HG02884 (cell line): ENCODE measurements around the gene PRR15L.

ENCODE experiments used
- ATAC-seq: cut with Tn5 transposase; IDR thresholded peaks from one replicate; pipeline ENCODE4 v1.9.1; 2021; ENCODE audit warnings: mild to moderate bottlenecking, moderate library complexity; ENCODE audit not compliant: unreplicated experiment

The PRR15L gene

DNA sequence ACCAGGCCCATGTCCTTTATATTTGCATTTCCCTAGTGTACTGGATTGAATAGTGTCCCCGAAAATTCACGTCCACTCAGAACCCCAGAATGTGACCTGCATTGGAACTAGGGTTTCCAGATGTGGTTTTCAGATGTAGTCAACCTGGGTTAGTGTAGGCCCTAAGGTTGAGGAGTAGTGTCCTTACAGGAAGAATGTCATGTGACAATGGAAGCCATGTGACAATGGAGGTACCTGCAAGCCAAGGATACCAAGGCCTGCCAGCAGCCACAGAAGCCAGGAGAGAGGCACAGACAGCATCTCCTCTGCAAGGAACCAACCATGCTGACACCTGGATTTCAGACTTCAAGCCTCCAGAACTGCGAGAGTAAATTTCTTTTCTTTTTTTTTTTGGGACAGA lies 5.2 kb upstream of the PRR15L start:
- no peak for ATAC-seq

DNA sequence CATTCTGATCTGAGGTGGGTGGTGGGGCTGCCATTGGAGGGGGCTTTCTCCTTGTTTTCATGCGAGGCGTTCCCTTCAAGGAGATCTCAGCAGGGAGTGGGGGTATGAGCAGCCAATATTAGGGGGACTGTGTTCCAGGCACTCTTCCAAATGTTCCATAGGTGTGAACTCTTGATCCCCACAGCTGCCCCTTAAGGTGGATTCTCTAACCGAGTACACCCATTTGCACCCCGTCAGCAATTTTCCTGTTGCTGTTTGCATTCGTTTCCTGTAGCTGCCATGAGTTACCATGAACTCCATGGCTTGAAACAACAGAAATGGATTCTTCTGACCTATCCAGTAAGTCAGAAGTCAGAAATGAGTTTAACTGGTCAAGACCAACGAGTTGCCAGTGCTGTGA lies 3.7 kb upstream of the PRR15L start:
- ATAC-seq, result no peak

DNA sequence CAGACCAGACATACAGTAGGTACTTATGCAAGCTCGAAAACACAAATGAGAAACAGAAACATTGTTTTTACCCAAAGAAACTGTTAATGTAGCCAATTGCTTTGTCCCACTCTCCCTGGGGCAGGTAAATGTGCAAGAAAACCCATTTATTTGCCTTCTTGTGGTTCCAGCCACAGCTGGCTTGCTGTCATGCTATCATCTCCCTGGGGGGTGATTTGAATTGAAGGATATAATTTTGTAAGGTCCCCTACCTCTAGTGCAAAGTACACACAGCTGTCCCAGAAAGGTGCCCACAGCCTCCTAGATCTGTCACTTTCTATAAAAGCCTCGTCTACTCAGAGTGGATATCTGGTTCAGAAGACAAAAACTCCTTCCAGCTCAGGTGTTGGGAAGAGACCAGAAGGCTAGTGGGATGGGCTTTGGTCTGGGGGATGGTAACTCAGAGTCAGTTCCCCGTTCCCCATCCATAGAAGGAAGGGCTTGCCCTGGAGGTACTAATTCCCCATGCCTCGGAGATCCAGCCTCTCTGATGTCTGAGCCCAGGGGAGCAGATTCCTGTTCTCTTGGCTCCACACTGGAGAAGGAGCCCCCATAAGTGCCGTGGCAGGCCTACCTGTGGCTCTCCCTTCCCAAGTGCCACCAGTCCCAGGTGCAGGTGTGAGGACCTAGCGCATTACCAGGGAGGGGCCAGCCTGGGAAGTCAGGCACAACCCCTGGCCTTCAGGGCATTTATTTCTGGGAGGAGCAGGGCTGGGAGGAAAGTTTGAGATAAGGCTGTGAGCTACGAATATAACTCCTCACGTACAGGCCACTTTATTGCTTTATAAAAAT lies 2.4 kb upstream of the PRR15L start:
- no peak for ATAC-seq

DNA sequence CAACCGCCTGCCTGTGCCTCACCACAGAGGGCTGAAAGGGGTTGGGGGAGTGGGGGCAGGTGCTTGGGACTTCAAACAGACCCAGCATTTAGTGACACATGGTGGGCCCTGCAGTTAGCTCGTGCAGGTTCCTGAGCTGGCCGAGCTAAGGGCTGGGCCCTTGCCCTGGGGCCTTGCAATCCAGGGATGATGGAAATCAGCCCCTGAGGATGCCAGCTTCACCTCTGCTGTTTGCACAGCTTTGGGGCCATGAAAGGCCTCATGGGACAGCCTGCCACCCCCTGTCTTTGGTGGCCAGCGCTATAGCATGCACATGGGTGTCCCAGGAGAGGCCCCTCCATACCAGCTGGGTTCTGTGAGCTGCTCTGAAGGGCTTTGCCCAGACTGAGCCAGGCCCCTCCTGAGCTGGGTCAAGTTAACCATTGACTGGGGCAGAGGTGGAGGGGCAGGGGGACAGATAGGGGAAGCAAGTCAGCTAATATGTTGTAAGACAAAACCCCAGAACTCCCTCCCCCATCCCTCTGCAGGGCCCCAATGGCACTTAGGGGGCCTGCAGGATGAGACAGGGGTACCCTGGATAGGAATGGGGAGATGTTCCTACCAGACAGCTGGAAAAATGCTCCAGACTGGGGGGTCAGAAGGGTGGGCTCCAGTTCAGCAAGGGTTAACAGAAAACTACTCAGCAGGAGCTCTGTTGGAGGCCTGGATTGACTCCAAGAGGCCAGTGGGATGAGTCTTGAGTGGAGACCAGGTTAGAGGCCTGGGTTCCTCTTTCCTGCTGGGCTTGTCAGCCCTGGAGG lies 692 bp downstream of the PRR15L start:
- ATAC-seq, result no peak

DNA sequence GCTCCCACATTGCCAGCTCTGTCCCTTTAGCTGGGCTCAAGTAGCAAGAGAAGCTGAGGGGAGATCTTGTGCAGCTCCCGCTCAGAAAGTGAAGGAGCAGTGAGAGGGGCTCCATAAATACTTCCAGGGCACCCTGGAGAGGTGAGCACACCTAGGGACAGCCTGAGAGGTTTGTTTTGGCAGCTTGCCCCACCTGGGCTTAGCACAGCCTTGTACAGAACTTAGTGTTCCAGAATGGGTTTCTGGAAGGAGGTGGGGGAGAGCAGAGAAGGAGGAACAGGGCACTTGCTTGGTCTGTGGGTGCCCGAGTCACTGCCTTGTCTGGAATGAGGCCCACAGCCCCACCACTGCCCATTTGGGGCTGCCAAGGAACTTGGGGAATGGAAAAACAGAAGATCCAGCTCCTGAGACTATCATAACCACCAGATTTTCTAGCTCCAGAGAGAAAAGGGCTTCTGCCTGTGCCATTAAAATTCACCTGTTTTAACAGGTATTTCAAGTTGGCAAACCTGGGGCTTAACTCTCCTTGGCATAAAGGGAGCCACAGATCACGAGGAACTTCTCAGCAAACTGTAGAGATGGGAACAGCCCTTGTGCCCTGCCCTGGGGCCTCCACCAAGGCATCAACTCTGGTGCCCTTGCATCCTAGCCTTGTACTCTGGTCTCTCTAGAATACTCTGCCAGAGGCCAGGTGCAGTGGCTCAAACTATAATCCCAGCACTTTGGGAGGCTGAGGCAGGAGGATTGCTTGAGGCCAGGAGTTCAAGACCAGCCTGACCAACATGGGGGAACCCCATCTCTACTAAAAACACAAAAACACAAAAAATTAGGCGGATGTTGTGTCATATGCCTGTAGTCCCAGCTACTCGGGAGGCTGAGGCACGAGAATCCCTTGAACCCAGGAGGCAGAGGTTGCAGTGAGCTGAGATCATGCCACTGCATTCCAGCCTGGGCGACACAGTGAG lies 1.9 kb downstream of the PRR15L start:
- no peak for ATAC-seq

DNA sequence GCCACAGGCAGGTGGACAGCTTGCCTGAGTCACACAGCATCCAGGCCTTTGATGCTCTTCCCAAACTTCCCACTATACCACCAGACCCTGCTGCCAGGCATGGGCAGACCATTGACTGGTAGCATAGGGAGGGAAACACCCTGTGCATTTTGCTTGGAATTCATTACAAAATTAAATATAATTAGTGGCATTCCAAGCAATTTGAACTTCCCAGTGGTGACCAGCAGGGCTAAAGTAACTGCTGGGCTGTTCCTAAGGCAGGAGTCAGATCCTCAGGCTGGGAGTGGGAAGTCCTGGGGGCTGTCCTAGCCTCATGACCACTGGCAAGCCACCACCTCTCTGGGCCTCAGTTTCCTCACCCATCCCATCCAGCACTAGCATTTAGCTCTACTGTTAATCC lies 3.8 kb downstream of the PRR15L start:
- no peak for ATAC-seq

DNA sequence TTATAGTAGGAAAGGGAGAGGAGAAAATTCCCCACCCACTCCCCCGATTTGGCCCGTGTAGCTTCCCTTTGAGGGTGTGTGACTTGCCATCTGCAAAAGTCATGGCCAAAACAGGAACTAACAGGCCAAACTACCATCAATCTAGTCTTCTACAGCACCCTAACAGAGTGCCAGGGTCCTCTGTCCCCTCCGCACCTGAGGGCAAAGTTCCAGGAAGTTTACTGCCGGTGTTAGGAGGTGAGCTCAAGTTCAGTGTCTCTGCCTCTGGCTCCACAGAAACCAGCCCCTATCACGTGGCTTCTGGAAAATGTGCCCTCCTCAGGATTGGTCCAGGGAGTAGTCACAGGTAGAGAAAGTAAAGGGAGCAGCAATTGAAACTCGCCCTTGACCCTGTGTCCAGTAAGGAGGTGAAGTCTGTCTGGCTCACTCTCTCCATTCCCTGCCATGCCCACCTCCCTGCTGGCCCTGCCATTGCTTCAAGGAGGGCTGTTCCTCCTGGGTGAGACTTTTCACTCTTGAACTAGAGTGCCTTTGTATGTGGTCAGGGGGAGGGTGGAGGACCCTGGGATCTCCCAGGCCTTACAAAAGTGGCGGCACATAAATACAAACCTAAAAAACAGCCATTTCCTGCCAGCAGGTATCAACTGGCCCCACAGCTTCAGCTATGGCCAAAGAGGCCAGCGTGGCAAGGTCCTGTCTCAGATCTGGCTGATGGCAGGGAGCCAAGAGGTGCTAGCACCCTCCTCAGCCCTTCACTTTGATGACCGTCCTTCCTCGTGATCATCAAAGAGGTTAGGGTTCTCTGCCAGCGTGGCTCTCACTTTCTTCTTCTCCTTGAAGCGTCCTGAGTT lies 5.3 kb downstream of the PRR15L start:
- no peak for ATAC-seq

DNA sequence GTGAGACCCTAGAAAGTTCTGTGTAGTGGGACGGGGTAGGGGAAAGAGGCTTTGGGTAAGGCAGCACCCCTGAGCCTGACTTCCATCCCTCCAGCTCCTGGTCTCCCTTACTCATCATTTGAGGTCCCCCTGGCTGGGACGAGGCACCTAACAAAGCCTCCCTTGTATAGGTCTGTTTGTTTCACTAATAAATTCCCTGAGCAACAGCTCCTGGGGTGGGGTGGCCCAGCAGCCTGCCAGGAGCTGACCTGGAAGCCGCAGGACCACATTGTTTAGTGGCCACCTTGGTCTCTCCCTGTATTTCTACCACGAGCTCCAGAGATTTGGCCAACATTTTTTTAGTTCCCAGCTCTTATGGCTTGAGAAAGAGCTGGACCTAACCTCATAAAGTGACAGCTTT lies 7.2 kb downstream of the PRR15L start:
- no peak for ATAC-seq

DNA sequence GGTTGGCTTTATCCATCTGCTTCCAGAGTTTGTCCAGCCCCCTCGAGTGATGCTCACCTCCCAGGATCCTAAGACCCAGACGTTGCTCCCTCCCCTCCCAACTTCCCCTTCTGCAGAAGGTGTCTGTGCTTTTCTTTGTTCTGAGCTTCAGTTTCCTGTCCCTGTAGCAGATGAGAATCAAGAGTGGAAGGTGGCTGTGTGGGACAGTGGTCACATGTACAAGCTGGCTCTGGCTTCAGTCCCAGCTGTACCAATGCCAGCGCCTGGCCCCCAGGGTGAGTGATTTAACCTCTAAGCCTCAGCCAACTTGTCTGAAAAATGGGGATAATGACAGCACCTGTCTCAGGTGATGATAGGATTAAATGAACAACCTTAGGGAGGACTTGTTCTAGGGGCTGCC lies 7.7 kb downstream of the PRR15L start:
- no peak for ATAC-seq

DNA sequence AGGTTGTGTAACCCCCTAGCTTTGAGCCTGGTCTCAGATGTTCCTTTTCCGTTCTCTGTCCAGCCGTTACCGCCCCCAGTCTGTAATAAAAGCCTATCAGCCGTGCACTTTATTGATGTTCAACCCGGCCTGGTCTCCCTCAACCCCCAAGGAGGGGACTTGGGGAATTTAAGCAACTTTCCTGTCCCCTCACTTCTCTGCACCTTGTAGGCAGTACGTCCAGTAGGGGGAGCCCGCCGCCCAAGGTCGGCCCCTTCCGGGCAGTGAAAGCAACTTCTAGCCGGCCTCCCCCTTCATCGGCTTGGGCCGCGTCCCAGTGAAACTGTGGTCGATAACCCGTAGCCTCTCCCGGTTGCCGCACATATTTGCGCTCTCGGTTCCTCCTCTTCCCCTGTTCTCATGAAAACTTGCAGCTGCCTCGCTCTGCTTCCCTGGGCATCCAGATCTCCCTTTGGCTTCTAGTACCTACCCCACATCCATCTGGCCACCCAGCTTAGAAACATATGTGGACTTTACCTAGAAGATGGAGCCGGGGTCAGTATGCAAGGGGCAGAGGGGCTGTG lies 8.4 kb downstream of the PRR15L start:
- no peak for ATAC-seq

DNA sequence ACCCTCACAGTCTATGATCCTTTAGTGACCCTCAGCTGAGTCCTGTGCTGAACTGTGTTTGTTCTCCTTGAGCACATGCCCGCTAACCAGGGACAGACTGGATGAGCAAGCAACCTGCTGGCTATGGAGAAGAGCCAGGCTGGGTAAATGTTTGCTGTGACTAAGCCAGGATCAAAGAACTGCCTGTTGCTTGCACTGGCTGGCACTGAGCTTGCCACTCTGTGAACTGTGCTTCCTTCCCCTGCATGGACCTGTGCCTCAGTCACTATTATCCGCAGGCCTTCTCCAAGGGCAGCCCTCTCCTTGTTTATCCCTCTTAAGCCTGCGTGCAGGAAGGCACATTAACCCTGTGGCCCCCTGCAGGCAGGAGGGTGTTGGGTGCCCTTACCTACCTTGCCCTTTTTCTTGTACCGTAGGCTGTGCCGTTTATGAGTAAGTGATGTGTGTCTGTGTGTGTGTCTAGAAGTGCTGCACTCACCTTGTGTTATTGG lies 8.9 kb downstream of the PRR15L start:
- no peak for ATAC-seq

DNA sequence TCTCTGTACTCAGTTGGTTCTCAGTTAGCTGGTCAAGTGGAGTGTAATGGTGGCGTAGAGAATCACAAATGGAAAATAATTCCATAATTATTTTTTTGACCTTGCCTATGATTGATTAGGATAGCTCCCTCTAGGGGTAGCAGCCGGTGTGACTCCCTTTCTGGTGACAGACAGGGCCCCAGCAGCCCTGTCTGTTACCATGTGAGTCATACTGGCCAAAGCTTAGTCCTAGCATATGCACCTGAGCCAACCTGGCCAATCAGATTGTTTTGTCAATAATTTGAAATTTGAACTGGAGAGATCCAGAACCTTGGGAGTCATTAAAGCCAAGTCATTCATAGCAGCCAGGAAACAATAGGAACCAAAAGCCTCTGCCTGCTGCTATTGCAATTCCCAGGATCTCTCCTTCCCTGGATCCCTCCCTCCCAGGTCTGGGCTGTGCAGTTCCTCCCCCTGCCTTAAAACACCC lies 10.7 kb downstream of the PRR15L start:
- ATAC-seq, result no peak

DNA sequence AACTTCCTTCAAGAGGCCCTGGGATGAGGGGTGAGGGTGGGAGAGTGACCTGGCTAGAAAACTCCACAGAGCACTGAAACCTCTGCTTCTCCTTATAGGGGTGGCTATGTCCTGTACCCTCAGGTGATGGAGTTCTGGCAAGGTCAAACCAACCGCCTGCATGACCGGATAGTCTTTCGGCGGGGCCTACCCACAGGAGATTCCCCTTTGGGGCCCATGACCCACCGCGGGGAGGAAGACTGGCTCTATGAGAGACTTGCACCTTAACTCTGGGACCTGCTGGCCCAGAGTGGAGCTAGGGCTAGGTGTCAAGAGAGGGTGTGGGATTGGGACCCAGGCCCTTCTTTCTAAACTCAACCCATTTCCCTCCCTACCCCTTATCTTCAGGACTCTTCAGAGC lies 11.2 kb downstream of the PRR15L start:
- ATAC-seq, result no peak

DNA sequence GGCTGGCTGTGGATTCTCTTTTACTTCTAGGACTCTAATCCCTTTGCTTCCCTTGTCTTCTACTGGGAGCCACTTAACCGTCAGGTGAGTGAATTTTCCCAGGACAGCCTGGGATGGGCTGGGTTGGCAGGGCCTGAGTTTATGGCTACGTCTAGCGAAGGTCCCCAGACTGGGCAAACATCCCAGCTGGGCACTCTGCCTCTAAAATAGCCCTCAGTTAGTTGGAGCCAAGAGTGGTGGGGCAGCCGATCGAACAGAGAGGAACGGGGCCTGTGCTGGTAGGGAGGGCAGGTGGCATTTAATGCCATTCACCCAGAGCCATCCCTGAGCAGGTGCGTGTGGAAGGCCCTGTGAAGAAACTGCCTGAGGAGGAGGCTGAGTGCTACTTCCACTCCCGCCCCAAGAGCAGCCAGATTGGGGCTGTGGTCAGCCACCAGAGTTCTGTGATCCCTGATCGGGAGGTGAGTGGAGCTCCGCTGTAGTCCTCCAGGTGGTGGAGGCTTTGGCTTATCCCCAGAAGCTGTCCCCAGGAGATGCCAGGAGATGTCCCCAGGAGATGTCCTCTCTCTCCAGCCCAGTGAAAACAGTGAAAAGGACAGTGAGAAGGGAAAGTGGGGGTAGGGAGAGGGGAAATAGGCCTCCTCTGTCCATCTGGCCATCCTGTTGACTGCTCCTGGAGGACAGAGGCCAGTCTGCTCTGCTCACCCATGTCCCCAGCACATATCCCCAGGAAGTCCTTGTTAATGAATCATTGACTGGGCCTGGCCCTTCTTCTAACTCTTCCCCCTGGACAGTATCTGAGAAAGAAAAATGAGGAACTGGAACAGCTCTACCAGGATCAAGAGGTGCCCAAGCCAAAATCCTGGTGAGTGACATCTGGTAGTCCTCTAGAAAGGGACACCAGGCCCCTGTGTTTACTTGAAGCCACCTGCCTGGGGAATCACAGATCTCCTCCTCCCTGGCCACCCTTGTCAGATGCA lies 11.9 kb downstream of the PRR15L start:
- ATAC-seq, result no peak

DNA sequence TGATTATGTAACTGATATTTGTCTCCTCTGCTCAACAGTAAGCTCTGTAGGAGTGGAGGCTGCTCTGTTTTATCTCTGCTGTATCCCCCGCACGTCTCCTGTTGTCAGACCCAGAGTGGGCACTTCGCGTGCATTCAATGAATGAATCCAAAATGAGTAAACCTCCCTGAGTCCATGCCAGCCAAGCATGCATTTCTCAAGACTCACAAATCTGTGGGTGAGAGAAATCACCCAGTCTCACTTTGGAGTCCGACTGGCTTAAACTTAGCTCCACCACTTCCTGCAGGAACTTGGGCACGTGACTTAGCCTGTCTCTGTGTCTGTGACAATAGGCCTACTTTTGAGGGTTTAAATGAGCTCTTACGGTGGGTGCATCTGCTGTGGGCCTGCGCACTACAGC lies 12.6 kb downstream of the PRR15L start:
- ATAC-seq, result no peak

DNA sequence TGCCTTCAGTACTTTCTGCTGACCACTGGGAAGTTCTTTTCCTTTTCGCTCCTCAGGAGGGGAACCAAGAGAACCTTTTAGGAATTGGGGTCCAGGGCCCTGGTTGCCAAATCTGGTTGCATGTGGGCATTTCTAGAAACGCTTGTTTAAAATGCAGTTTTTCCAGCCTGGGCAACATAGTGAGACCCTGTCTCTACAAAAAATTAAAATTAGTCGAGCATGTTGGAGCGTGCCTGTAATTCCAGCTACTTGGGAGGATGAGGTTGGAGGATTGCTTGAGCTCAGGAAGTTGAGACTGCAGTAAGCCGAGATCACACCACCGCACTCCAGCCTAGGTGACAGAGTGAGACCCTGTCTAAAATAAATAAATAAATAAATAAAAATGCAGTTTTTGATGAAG lies 15.1 kb downstream of the PRR15L start:
- no peak for ATAC-seq

DNA sequence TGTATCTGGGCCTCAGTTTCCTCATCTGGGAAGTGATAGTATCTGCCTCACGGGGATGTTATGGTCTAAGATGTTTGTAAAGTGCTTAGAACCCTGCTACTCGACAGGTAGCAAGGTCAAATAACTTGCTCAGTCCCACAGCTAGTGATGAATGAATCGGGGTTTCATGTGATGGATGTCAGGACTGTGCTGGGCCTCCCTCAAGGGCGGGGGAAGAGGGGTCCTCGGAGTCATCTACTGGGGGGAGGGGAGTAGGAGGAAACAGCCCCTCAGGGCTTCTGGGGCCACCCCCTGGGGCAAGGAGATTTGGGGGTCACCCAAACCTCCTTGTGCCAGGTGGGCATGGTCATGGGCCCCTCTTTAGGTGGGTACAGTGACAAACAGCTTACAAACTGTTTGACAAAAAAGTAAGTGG lies 15.6 kb downstream of the PRR15L start:
- no peak for ATAC-seq
